H9 (cell line): ENCODE measurements around the gene AFAP1. TPM values are rescaled to one million over a fixed set of nuclear protein-coding genes. Genes with fewer than 3 reads are reported as not detected.

Experiments used
- DNase-seq: peaks from one replicate; pipeline ENCODE4 v3.0.0-alpha.2; 2017
- H2AFZ ChIP-seq: one replicate; pipeline ENCODE4 v1.6.1; 2013; ENCODE audit warnings: mild to moderate bottlenecking, low read length, control low read depth, moderate library complexity
- H2AK5ac ChIP-seq: 2 replicates; pipeline ENCODE4 v1.6.1; 2013; ENCODE audit warnings: low read length, control low read depth, mixed read lengths; ENCODE audit not compliant: insufficient read length
- H2BK120ac ChIP-seq: one replicate; pipeline ENCODE4 v1.6.1; 2013; ENCODE audit warnings: low read depth, mild to moderate bottlenecking, low read length, control low read depth, inconsistent platforms; ENCODE audit not compliant: poor library complexity, severe bottlenecking
- H2BK12ac ChIP-seq: 2 replicates; pipeline ENCODE4 v1.6.1; 2013; ENCODE audit warnings: low read length, control low read depth, mixed read lengths, low read depth; ENCODE audit not compliant: insufficient read length
- H2BK15ac ChIP-seq: 2 replicates; pipeline ENCODE4 v1.6.1; 2013; ENCODE audit warnings: low read depth, low read length, control low read depth
- H2BK20ac ChIP-seq: one replicate; pipeline ENCODE4 v1.6.1; 2013; ENCODE audit warnings: low read depth, mild to moderate bottlenecking, low read length, control low read depth, inconsistent platforms; ENCODE audit not compliant: poor library complexity, severe bottlenecking
- H2BK5ac ChIP-seq: 2 replicates; pipeline ENCODE4 v1.6.1; 2013; ENCODE audit warnings: low read length, control low read depth, mixed read lengths; ENCODE audit not compliant: insufficient read length
- H3K14ac ChIP-seq: 2 replicates; pipeline ENCODE4 v1.6.1; 2013; ENCODE audit warnings: low read length, control low read depth; ENCODE audit not compliant: insufficient read depth
- H3K18ac ChIP-seq: 2 replicates; pipeline ENCODE4 v1.6.1; 2013; ENCODE audit warnings: low read depth, mild to moderate bottlenecking, mixed read lengths, low read length, control low read depth; ENCODE audit not compliant: insufficient read length
- H3K23ac ChIP-seq: 2 replicates; pipeline ENCODE4 v1.6.1; 2013; ENCODE audit warnings: low read length, control low read depth, mixed read lengths, low read depth; ENCODE audit not compliant: insufficient read length
- H3K23me2 ChIP-seq: 2 replicates; pipeline ENCODE4 v1.6.1; 2013; ENCODE audit warnings: low read depth, mild to moderate bottlenecking, mixed read lengths, low read length, control low read depth; ENCODE audit not compliant: insufficient read length, poor library complexity, severe bottlenecking
- H3K27ac ChIP-seq: 2 replicates; pipeline ENCODE4 v1.5.1; 2013; ENCODE audit warnings: low read length, control low read depth, mixed read lengths, low read depth; ENCODE audit not compliant: insufficient read length
- H3K27me3 ChIP-seq: 2 replicates; pipeline ENCODE4 v1.6.1; 2013; ENCODE audit warnings: low read length, control low read depth, inconsistent platforms; ENCODE audit not compliant: insufficient read depth
- H3K4ac ChIP-seq: 2 replicates; pipeline ENCODE4 v1.6.1; 2013; ENCODE audit warnings: low read depth, mild to moderate bottlenecking, control low read depth, inconsistent platforms, low read length, moderate library complexity
- H3K4me1 ChIP-seq: 2 replicates; pipeline ENCODE4 v1.6.1; 2013; ENCODE audit warnings: low read length, control low read depth, inconsistent platforms; ENCODE audit not compliant: insufficient read depth
- H3K4me2 ChIP-seq: 2 replicates; pipeline ENCODE4 v1.6.1; 2013; ENCODE audit warnings: low read length, control low read depth, mixed read lengths; ENCODE audit not compliant: insufficient read length, insufficient read depth
- H3K56ac ChIP-seq: 2 replicates; pipeline ENCODE4 v1.6.1; 2013; ENCODE audit warnings: low read depth, mild to moderate bottlenecking, mixed read lengths, low read length, control low read depth; ENCODE audit not compliant: insufficient read length
- H3K79me1 ChIP-seq: 2 replicates; pipeline ENCODE4 v1.6.1; 2013; ENCODE audit warnings: low read depth, mild to moderate bottlenecking, moderate library complexity, low read length, control low read depth, inconsistent platforms; ENCODE audit not compliant: insufficient read depth, poor library complexity, severe bottlenecking
- H3K79me2 ChIP-seq: 2 replicates; pipeline ENCODE4 v1.6.1; 2013; ENCODE audit warnings: low read length, control low read depth, inconsistent platforms; ENCODE audit not compliant: insufficient read depth
- H3K9ac ChIP-seq: 2 replicates; pipeline ENCODE4 v1.6.1; 2013; ENCODE audit warnings: low read length, control low read depth, mixed read lengths; ENCODE audit not compliant: insufficient read length; ENCODE audit errors: extremely low read depth
- H3K9me3 ChIP-seq: one replicate; pipeline ENCODE4 v1.6.1; 2013; ENCODE audit warnings: low read depth, low read length, inconsistent platforms; ENCODE audit not compliant: control insufficient read depth
- H3T11ph ChIP-seq: one replicate; pipeline ENCODE4 v1.6.1; 2013; ENCODE audit warnings: mild to moderate bottlenecking, low read length, control low read depth, inconsistent platforms
- H4K20me1 ChIP-seq: one replicate; pipeline ENCODE4 v1.6.1; 2013; ENCODE audit not compliant: control insufficient read depth, insufficient read length, insufficient read depth
- H4K5ac ChIP-seq: 2 replicates; pipeline ENCODE4 v1.6.1; 2013; ENCODE audit warnings: low read depth, mild to moderate bottlenecking, mixed read lengths, low read length, control low read depth; ENCODE audit not compliant: insufficient read length
- H4K8ac ChIP-seq: replicated peaks from 2 replicates; pipeline ENCODE4 v1.6.1; 2013; ENCODE audit warnings: low read length, control low read depth, mixed read lengths, low read depth; ENCODE audit not compliant: insufficient read length
- H4K91ac ChIP-seq: 2 replicates; pipeline ENCODE4 v1.6.1; 2013; ENCODE audit warnings: low read depth, mild to moderate bottlenecking, moderate library complexity, mixed read lengths, low read length, control low read depth; ENCODE audit not compliant: insufficient read length
- H3K27ac Mint-ChIP-seq, 3 experiments: 2 replicates in 2 of 3; 3 replicates in 1 of 3; pipeline ENCODE4 v1.8.0; 2020 to 2021; ENCODE audit warnings: mixed read lengths in 3 of 3, mild to moderate bottlenecking in 1 of 3, moderate library complexity in 1 of 3
- H3K27me3 Mint-ChIP-seq: 2 replicates; pipeline ENCODE4 v1.8.0; 2021; ENCODE audit warnings: low read depth, mild to moderate bottlenecking, moderate library complexity, mixed read lengths
- H3K36me3 Mint-ChIP-seq, 3 experiments: 2 replicates in 2 of 3; 3 replicates in 1 of 3; pipeline ENCODE4 v1.8.0; 2020 to 2021; ENCODE audit warnings: low read depth in 3 of 3, mixed read lengths in 3 of 3; ENCODE audit not compliant: insufficient read depth in 1 of 3
- H3K4me1 Mint-ChIP-seq, 2 experiments: 2 replicates each; pipeline ENCODE4 v1.8.0; 2020; ENCODE audit warnings: mixed read lengths in 2 of 2
- H3K4me3 Mint-ChIP-seq, 2 experiments: 2 replicates in 1 of 2; 3 replicates in 1 of 2; pipeline ENCODE4 v1.8.0; 2020 to 2021; ENCODE audit warnings: mild to moderate bottlenecking in 2 of 2, mixed read lengths in 2 of 2, moderate library complexity in 1 of 2
- H3K9me3 Mint-ChIP-seq, 2 experiments: 2 replicates in 1 of 2; 3 replicates in 1 of 2; pipeline ENCODE4 v1.8.0; 2020; ENCODE audit warnings: mild to moderate bottlenecking in 2 of 2, mixed read lengths in 2 of 2, moderate library complexity in 1 of 2
- CTCF ChIP-seq: fragments of 200-600 bp; sonication (generic); conservative IDR thresholded peaks from 3 replicates; pipeline ENCODE4 v1.8.0; 2021; ENCODE audit warnings: antibody characterized with exemption, mild to moderate bottlenecking
- WGBS: extraction: QIAGEN DNeasy Blood & Tissue Kit; methylation state at CpG from one replicate; pipeline ENCODE4 v1.1.7; 2013; ENCODE audit warnings: missing lambda C conversion rate, low lambda C conversion rate, mixed read lengths; ENCODE audit not compliant: insufficient read length; ENCODE audit errors: extremely low coverage; 5-methylcytosine and 5-hydroxymethylcytosine counted together
- total RNA-seq: library from RNA; stranded (reverse); gene quantifications from 2 replicates; pipeline ENCODE4 v1.2.1, GENCODE V29; 2021

Gene AFAP1
- total RNA-seq, 1 experiment from 2014 or later, result 6.5 TPM

DNA sequence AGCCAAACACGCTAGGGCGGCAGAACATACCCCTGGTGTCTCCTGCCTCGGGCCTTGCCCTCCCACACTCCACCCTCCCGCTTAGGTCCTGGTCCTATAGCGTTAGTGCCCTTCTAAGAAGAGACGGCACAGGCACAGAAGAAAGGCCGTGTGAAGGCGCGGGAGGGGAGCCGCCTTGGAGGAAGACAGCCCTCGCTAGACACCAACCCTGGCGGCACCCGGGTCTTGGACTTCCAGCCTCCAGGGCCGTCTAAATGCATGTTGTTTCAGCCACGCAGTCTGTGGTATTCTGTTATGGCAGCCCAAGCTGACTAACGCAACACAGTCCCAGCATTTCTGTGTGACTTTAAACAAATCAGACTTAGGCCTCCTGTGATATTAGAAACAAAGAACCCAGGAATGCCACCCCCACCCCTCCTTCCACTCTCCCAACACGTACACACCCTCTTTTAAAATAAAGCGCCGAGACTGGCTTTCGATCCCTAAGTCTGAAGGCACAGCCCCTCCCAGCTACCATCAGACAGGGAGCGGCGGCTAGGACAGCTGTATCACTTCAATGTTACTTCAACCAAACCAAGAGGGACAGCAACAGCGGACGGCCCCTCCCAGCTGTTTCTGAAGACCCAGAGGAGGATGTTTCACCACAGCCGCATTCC, 128.0 kb downstream of the AFAP1 start:
- no peak overlapping the region for H3K23ac ChIP-seq
- Mint-ChIP-seq H3K4me3 (no peak overlapping the region), H3K27ac (peak overlapping the region in 2 of 3 experiments; percentile 73 to 96; a peak in 3 of 7 replicates), H3K9me3 (no peaks in the 10 kb centered on the region), H3K4me1 (peaks cover 24 to 33% of the 10 kb centered on the region in 2 experiments), H3K36me3 (peaks cover 11 to 30% (median 22%) of the 10 kb centered on the region in 3 experiments; a peak in 6 of 7 replicates), H3K27me3 (peaks cover 2% of the 10 kb centered on the region)
- H3K14ac ChIP-seq, result peak overlapping the region; percentile 42
- no peak overlapping the region for H2AFZ ChIP-seq
- no peak overlapping the region for H3K9ac ChIP-seq
- H2AK5ac ChIP-seq, result no peak overlapping the region
- DNase-seq, result no peak
- H3K9me3 ChIP-seq, result no peaks in the 10 kb centered on the region
- H3K4me1 ChIP-seq, result peaks cover 2% of the 10 kb centered on the region
- no peak overlapping the region for H2BK20ac ChIP-seq
- no CpG with 5 or more reads among the region's 25 CpGs for WGBS
- H3K18ac ChIP-seq, result no peak overlapping the region
- no peak overlapping the region for H3K4ac ChIP-seq
- H3K23me2 ChIP-seq, result no peaks in the 10 kb centered on the region
- no peak overlapping the region for H3K4me2 ChIP-seq
- no peak overlapping the region for H4K8ac ChIP-seq
- H3K27ac ChIP-seq, result no peak overlapping the region
- H4K91ac ChIP-seq, result no peak overlapping the region
- no peak overlapping the region for H2BK12ac ChIP-seq
- H3K56ac ChIP-seq, result no peak overlapping the region
- no peak overlapping the region for H2BK15ac ChIP-seq
- no peaks in the 10 kb centered on the region for H4K20me1 ChIP-seq
- no peak overlapping the region for H3T11ph ChIP-seq
- H2BK120ac ChIP-seq, result no peak overlapping the region
- H2BK5ac ChIP-seq, result no peak overlapping the region
- no peak for TF ChIP-seq CTCF
- H3K79me2 ChIP-seq, result no peaks in the 10 kb centered on the region
- no peaks in the 10 kb centered on the region for H3K27me3 ChIP-seq
- no peaks in the 10 kb centered on the region for H3K79me1 ChIP-seq
- no peak overlapping the region for H4K5ac ChIP-seq
